ENCODE results near the gene TRPM3.

The TRPM3 gene

DNA sequence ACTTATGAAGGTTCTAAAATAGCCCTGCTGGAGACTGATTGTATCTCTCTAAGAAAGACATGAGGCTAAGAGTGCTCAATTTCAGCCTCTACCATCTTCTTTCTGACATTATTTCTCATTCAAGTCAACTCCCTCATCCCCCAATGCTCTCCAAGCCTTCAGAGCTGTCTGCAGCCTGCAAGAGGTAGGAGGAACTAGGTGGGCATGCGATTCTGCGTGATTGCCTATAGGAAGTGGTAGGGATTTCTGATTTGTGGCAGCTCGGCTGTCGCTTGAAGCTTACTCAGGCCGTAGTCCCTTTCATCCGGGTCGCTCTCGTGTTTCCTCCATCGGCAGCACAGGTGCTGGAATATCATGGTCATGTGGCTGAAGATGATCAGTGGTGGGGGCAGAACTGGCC lies 568.9 kb downstream of the TRPM3 start:
- no peak overlapping the region for H3K27ac ChIP-seq
- no peak overlapping the region for H3K9ac ChIP-seq
- H3K4me1 ChIP-seq = no peaks in the 10 kb centered on the region
- H3K4me2 ChIP-seq = no peak overlapping the region
- H3K4me3 ChIP-seq = no peak overlapping the region
- no peak for TF ChIP-seq Cebpa-rat (IDR thresholded peaks at IDR 0.05)
- H3K9me3 ChIP-seq = no peaks in the 10 kb centered on the region
- no peaks in the 10 kb centered on the region for H3K27me3 ChIP-seq
- H3K36me3 ChIP-seq = no peaks in the 10 kb centered on the region
- no peaks in the 10 kb centered on the region for H4K20me1 ChIP-seq

DNA sequence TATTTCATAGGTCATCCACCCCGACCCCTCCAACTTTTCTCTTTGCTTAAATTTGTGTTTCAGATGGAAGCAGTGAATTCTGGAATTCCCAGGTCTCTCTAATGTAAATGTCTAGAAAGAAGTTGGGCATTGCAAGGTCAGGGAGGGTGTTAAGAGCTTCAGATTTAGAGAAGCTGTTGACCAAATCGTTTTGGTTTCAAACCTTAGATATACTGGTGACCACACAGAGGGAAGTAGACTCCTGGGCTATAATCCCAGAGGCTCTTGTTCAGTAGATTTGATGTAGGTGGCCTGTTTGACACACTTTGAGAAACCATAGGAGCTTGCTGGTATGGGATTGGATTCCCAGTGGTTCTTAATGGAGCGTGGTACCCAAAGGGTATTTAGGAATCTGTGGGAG lies 569.6 kb downstream of the TRPM3 start:
- Histone ChIP-seq H3K4me3 (no peak overlapping the region), H3K4me1 (no peaks in the 10 kb centered on the region)

GRCh38 chr9:70551396-70551795 lies 570.0 kb downstream of the TRPM3 start:
- H3K4me1 ChIP-seq = no peaks in the 10 kb centered on the region
- TF ChIP-seq Cebpa-rat (IDR thresholded peaks at IDR 0.05) = no peak
- no peak overlapping the region for H3K9ac ChIP-seq
- no peaks in the 10 kb centered on the region for H3K9me3 ChIP-seq
- H3K36me3 ChIP-seq = no peaks in the 10 kb centered on the region
- H3K27ac ChIP-seq = no peak overlapping the region
- H3K4me2 ChIP-seq = no peak overlapping the region
- no peaks in the 10 kb centered on the region for H4K20me1 ChIP-seq
- H3K4me3 ChIP-seq = no peak overlapping the region
- H3K27me3 ChIP-seq = no peaks in the 10 kb centered on the region

More for the DNA sequence above, 569.6 kb downstream of the TRPM3 start:
- no peak overlapping the region for H3K27ac ChIP-seq
- TF ChIP-seq Cebpa-rat (IDR thresholded peaks at IDR 0.05) = no peak
- H3K36me3 ChIP-seq = no peaks in the 10 kb centered on the region
- H4K20me1 ChIP-seq = no peaks in the 10 kb centered on the region
- H3K27me3 ChIP-seq = no peaks in the 10 kb centered on the region
- H3K4me2 ChIP-seq = no peak overlapping the region
- H3K9ac ChIP-seq = no peak overlapping the region
- no peaks in the 10 kb centered on the region for H3K9me3 ChIP-seq

- no peak for TF ChIP-seq Cebpa-rat (IDR thresholded peaks at IDR 0.05)
- no peaks in the 10 kb centered on the region for H3K9me3 ChIP-seq
- H3K4me2 ChIP-seq = no peak overlapping the region
- H3K27ac ChIP-seq = no peak overlapping the region
- H3K4me1 ChIP-seq = no peaks in the 10 kb centered on the region
- no peaks in the 10 kb centered on the region for H3K36me3 ChIP-seq
- H4K20me1 ChIP-seq = no peaks in the 10 kb centered on the region
- no peaks in the 10 kb centered on the region for H3K27me3 ChIP-seq
- no peak overlapping the region for H3K4me3 ChIP-seq
- H3K9ac ChIP-seq = no peak overlapping the region
Measured at GRCh38 chr9:70549926-70550325, 571.5 kb downstream of the TRPM3 start.

DNA sequence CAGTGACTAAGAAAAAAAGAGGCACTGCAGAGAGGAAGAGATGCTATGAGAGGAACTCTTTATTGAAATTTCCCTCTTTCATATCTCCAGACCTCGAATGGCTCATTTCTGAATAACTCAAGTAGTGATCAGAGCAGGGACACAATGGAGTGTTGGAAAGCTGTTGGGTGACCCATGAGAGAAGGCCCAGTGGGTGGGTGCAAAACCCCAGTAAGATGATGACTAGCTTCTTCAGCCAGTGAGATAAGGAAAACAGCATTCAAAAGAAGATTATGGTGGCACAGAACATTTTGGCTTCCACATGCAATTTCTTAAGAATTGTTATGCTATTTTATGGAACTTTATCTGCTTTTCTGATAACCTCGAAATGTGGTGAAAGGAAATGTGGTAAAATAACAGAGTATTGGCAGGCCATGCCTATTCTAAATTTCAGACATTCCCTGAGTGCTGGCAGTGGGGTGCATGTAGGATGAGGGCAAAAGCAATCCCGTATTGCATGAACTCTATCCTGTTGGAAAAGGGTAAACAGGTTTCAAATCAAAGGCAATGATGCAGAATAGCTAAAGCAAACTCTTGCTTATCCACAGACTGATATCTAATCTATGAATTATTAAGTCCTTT lies 579.0 kb downstream of the TRPM3 start:
- Histone ChIP-seq H3K27ac (no peak overlapping the region), H3K4me1 (no peaks in the 10 kb centered on the region), H3K9me3 (no peaks in the 10 kb centered on the region), H4K20me1 (no peaks in the 10 kb centered on the region), H3K9ac (no peak overlapping the region), H3K27me3 (no peaks in the 10 kb centered on the region), H3K36me3 (no peaks in the 10 kb centered on the region), H3K4me2 (no peak overlapping the region), H3K4me3 (no peak overlapping the region)
- no peak for TF ChIP-seq Cebpa-rat (IDR thresholded peaks at IDR 0.05)

DNA sequence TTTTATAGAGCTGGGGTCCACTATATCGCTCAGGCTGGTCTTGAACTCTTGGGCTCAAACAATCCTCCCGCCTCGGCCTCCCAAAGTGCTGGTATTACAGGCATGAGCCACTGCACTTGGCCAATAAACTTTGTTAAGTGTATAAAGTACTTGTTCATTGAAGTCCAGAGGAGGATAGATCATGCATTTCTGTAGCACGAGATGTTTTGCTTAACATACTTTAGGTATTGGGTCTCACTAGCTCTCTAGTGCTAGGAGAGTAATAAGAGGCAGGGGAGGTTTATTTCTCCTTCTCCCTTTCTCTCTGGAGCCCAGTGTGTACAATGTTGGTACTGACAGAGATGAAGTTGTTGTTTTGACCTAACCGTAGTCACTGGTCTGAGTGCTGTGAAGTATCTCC lies 581.4 kb downstream of the TRPM3 start:
- no peak overlapping the region for H3K4me3 ChIP-seq
- no peaks in the 10 kb centered on the region for H3K27me3 ChIP-seq
- no peak for TF ChIP-seq Cebpa-rat (IDR thresholded peaks at IDR 0.05)
- H3K9me3 ChIP-seq = no peaks in the 10 kb centered on the region
- no peak overlapping the region for H3K9ac ChIP-seq
- no peaks in the 10 kb centered on the region for H4K20me1 ChIP-seq
- H3K4me1 ChIP-seq = no peaks in the 10 kb centered on the region
- no peak overlapping the region for H3K4me2 ChIP-seq
- H3K27ac ChIP-seq = no peak overlapping the region
- no peaks in the 10 kb centered on the region for H3K36me3 ChIP-seq

- Histone ChIP-seq H3K9ac (no peak overlapping the region), H3K36me3 (no peaks in the 10 kb centered on the region), H3K4me3 (no peak overlapping the region), H3K9me3 (no peaks in the 10 kb centered on the region), H3K27me3 (no peaks in the 10 kb centered on the region), H3K27ac (no peak overlapping the region), H3K4me2 (no peak overlapping the region), H3K4me1 (no peaks in the 10 kb centered on the region), H4K20me1 (no peaks in the 10 kb centered on the region)
- no peak for TF ChIP-seq Cebpa-rat (IDR thresholded peaks at IDR 0.05)
Measured at GRCh38 chr9:70539526-70539925, 581.9 kb downstream of the TRPM3 start.

GRCh38 chr9:70539001-70539400 lies 582.4 kb downstream of the TRPM3 start:
- no peaks in the 10 kb centered on the region for H3K4me1 ChIP-seq
- H3K36me3 ChIP-seq = no peaks in the 10 kb centered on the region
- H3K9ac ChIP-seq = no peak overlapping the region
- no peaks in the 10 kb centered on the region for H3K9me3 ChIP-seq
- no peak overlapping the region for H3K27ac ChIP-seq
- no peaks in the 10 kb centered on the region for H3K27me3 ChIP-seq
- no peak overlapping the region for H3K4me2 ChIP-seq
- no peaks in the 10 kb centered on the region for H4K20me1 ChIP-seq
- TF ChIP-seq Cebpa-rat (IDR thresholded peaks at IDR 0.05) = no peak
- H3K4me3 ChIP-seq = no peak overlapping the region

DNA sequence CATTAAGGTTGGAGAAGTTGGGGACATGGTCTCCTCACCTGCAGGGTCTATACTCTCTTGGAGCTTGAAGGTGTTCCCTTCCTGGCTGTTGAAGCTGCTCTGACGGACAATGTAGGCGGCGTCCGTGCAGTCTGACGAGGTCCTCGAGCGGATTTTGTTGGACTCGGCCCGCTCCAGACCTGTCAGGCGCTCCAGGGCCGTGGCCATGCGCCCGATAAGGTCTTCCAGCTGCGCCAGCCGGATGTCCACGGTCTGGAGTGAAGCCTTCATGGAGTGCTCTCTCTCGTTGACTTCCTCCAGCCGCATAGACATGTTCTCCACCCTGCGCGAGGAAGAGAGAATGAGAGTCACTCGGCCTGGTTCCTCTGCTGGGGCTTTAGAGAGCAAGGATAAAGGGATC lies 584.3 kb downstream of the TRPM3 start:
- Histone ChIP-seq H3K4me1 (peaks cover 7% of the 10 kb centered on the region), H3K27me3 (no peaks in the 10 kb centered on the region), H4K20me1 (no peaks in the 10 kb centered on the region)

DNA sequence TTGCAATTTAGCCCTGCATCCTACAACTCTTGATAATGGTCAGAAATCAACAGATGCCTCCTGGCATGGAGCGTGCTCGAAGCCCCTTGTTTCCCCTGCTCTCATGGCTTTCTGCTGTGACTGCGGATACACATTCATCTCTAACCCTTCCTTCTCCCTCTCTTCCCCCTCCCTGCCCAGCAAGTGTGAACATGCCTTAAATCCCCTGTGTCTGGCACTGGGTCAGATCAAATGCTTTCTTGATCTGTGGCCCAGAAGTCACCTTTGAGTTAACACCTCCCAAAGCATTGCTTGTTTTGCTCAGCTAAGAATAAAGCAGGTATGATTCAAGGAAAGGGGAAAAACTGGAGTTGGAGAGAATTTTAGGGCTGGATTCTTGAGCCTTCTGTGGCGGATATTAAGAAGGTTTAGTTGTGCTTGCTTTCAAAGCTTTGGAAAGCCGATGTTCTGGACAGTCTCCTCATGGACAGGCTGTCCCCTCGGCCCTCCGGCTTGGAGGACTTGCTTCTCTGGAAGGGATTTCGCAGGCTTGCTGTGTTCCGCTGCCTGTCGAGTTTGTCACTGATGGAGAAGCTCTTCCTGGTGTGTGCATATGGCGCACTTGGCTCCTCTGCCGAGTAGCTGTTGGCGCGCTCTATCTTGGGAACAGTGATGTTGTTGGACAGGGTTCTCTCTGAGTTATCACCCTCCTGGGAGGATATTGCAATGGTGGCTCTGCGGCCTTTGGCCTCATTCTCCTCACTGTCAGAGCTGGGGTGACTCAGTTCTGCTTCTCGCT lies 585.7 kb downstream of the TRPM3 start:
- H3K27ac ChIP-seq = no peak overlapping the region

More for the DNA sequence above, 584.3 kb downstream of the TRPM3 start:
- TF ChIP-seq Cebpa-rat (IDR thresholded peaks at IDR 0.05) = no peak
- Histone ChIP-seq H3K27ac (no peak overlapping the region), H3K36me3 (no peaks in the 10 kb centered on the region), H3K9me3 (no peaks in the 10 kb centered on the region), H3K4me3 (no peak overlapping the region), H3K4me2 (no peak overlapping the region), H3K9ac (no peak overlapping the region)

More for the DNA sequence above, 585.7 kb downstream of the TRPM3 start:
- H3K9ac ChIP-seq = no peak overlapping the region
- no peaks in the 10 kb centered on the region for H4K20me1 ChIP-seq
- H3K4me3 ChIP-seq = no peak overlapping the region
- no peaks in the 10 kb centered on the region for H3K36me3 ChIP-seq
- H3K9me3 ChIP-seq = no peaks in the 10 kb centered on the region
- TF ChIP-seq Cebpa-rat (IDR thresholded peaks at IDR 0.05) = no peak
- no peaks in the 10 kb centered on the region for H3K27me3 ChIP-seq
- H3K4me1 ChIP-seq = peaks cover 7% of the 10 kb centered on the region
- H3K4me2 ChIP-seq = no peak overlapping the region
